Measurements from ENCODE around the gene MAD2L1BP. TPM values are rescaled to one million over a fixed set of nuclear protein-coding genes. Genes with fewer than 3 reads are reported as not detected.
A peak's percentile ranks its signal among the peaks of the same experiment; 100 is the strongest.

MAD2L1BP gene
- total and polyA plus RNA-seq, 2 of the 13 experiments (the other 11 are each of a cell fraction or from before 2014, with no cell fraction given): 54.2 to 55.5 TPM

DNA sequence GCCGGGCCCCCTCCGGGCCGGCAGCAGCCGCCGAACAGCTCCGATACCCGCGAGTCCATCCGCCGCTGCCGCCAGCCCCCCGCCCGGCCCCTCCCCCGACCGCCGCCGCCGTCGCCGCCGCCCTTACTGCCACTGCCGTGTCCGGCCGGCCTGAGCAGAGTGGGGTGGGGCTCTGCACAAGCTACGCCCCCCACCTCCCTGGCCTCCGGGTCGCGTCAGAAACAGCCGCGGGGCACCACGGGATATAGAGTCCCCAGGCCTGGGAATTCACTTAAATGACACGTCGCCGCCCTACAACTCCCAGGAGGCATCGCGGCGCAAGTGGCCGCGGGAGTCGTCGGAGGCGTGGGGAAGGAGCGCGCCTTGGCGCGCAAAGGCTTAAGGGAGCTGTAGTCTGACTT lies 6.5 kb upstream of the MAD2L1BP start, which contains the start of gene GTPBP2 (continued):
- TF ChIP-seq ZFP37 (CRISPR knock-in tag; IDR thresholded peaks at IDR 0.05; ENCODE audit: borderline replicate concordance) (no peak; the same call in 1 of the 2 replicates), YY1 (IDR thresholded peaks at IDR 0.05; ENCODE audit: insufficient read depth, insufficient replicate concordance, low read depth, low read length) (peak; percentile 69), ZNF333 (CRISPR knock-in tag; IDR thresholded peaks at IDR 0.05; ENCODE audit: borderline replicate concordance) (no peak), FOXK1 (CRISPR knock-in tag; IDR thresholded peaks at IDR 0.05; ENCODE audit: borderline replicate concordance, low read depth) (peak; percentile 91), POLR2A (IDR thresholded peaks at IDR 0.05; ENCODE audit: insufficient read depth in 1 of 2, low read depth in 2 of 2, low read length in 2 of 2) (peak in 1 of 2 experiments; percentile 15; a peak in 1 of 4 replicates), ZNF34 (CRISPR knock-in tag; IDR thresholded peaks at IDR 0.05; ENCODE audit: borderline replicate concordance) (no peak), TBX2 (CRISPR knock-in tag; IDR thresholded peaks at IDR 0.05; ENCODE audit: borderline replicate concordance) (peak; percentile 78), CC2D1A (CRISPR knock-in tag; IDR thresholded peaks at IDR 0.05) (no peak), SETDB1 (CRISPR knock-in tag; IDR thresholded peaks at IDR 0.05; ENCODE audit: borderline replicate concordance) (no peak), FOXA3 (CRISPR knock-in tag; IDR thresholded peaks at IDR 0.05) (peak; percentile 50; the same call in 1 of the 2 replicates), SMYD3 (CRISPR knock-in tag; IDR thresholded peaks at IDR 0.05) (no peak), ZNF563 (CRISPR knock-in tag; IDR thresholded peaks at IDR 0.05) (0 out of 2 replicates have a peak, but pooled peaks have one; percentile 66), NFYB (CRISPR knock-in tag; IDR thresholded peaks at IDR 0.05) (peak; percentile 61; the same call in 1 of the 2 replicates), YEATS2 (CRISPR knock-in tag; IDR thresholded peaks at IDR 0.05; ENCODE audit: borderline replicate concordance) (peak; percentile 79), ARNT (IDR thresholded peaks at IDR 0.05) (no peak), SRSF4 (IDR thresholded peaks at IDR 0.05; ENCODE audit: low read depth, low read length, poor library complexity, severe bottlenecking) (no peak), POGZ (CRISPR knock-in tag; IDR thresholded peaks at IDR 0.05) (peak; percentile 12; the same call in 1 of the 2 replicates), CHD2 (IDR thresholded peaks at IDR 0.05; ENCODE audit: low read depth, low read length) (peak; percentile 84), MED13 (CRISPR knock-in tag; IDR thresholded peaks at IDR 0.05) (no peak), ZMAT3 (CRISPR knock-in tag; conservative IDR thresholded peaks at IDR 0.05) (no peak), KLF16 (CRISPR knock-in tag; IDR thresholded peaks at IDR 0.05) (peak in 1 of 2 experiments; percentile 48; a peak in 1 of 4 replicates)
- TF ChIP-seq, protein P1, sequence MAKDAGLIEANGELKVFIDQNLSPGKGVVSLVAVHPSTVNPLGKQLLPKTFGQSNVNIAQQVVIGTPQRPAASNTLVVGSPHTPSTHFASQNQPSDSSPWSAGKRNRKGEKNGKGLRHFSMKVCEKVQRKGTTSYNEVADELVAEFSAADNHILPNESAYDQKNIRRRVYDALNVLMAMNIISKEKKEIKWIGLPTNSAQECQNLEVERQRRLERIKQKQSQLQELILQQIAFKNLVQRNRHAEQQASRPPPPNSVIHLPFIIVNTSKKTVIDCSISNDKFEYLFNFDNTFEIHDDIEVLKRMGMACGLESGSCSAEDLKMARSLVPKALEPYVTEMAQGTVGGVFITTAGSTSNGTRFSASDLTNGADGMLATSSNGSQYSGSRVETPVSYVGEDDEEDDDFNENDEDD (CRISPR knock-in tag; IDR thresholded peaks at IDR 0.05; ENCODE audit: borderline replicate concordance): peak; percentile 94; the same call in 1 of the 2 replicates
- TF ChIP-seq, protein P2, sequence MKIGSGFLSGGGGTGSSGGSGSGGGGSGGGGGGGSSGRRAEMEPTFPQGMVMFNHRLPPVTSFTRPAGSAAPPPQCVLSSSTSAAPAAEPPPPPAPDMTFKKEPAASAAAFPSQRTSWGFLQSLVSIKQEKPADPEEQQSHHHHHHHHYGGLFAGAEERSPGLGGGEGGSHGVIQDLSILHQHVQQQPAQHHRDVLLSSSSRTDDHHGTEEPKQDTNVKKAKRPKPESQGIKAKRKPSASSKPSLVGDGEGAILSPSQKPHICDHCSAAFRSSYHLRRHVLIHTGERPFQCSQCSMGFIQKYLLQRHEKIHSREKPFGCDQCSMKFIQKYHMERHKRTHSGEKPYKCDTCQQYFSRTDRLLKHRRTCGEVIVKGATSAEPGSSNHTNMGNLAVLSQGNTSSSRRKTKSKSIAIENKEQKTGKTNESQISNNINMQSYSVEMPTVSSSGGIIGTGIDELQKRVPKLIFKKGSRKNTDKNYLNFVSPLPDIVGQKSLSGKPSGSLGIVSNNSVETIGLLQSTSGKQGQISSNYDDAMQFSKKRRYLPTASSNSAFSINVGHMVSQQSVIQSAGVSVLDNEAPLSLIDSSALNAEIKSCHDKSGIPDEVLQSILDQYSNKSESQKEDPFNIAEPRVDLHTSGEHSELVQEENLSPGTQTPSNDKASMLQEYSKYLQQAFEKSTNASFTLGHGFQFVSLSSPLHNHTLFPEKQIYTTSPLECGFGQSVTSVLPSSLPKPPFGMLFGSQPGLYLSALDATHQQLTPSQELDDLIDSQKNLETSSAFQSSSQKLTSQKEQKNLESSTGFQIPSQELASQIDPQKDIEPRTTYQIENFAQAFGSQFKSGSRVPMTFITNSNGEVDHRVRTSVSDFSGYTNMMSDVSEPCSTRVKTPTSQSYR (CRISPR knock-in tag; IDR thresholded peaks at IDR 0.05; ENCODE audit: borderline replicate concordance): no peak
- TF ChIP-seq, protein P3, sequence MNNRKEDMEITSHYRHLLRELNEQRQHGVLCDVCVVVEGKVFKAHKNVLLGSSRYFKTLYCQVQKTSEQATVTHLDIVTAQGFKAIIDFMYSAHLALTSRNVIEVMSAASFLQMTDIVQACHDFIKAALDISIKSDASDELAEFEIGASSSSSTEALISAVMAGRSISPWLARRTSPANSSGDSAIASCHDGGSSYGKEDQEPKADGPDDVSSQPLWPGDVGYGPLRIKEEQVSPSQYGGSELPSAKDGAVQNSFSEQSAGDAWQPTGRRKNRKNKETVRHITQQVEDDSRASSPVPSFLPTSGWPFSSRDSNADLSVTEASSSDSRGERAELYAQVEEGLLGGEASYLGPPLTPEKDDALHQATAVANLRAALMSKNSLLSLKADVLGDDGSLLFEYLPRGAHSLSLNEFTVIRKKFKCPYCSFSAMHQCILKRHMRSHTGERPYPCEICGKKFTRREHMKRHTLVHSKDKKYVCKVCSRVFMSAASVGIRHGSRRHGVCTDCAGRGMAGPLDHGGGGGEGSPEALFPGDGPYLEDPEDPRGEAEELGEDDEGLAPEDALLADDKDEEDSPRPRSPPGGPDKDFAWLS (CRISPR knock-in tag; IDR thresholded peaks at IDR 0.05; ENCODE audit: borderline replicate concordance): 0 out of 2 replicates have a peak, but pooled peaks have one; percentile 11
- TF ChIP-seq, protein P4, sequence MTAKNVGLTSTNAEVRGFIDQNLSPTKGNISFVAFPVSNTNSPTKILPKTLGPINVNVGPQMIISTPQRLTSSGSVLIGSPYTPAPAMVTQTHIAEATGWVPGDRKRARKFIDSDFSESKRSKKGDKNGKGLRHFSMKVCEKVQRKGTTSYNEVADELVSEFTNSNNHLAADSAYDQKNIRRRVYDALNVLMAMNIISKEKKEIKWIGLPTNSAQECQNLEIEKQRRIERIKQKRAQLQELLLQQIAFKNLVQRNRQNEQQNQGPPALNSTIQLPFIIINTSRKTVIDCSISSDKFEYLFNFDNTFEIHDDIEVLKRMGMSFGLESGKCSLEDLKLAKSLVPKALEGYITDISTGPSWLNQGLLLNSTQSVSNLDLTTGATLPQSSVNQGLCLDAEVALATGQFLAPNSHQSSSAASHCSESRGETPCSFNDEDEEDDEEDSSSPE (CRISPR knock-in tag; IDR thresholded peaks at IDR 0.05): peak; percentile 97
